HL-60 (cell line): Measurements from ENCODE around the gene UBE2D1.

Experiments used
- DNase-seq, 2 experiments: peaks; one replicate each; pipeline ENCODE4 v3.0.0-alpha.2; 2010 to 2020; ENCODE audit warnings: low read depth in 1 of 2, low spot score in 1 of 2
- H3K27ac ChIP-seq: fragments of 250-450 bp; sonication (Bioruptor Pico); replicated peaks from 2 replicates; pipeline ENCODE4 v1.5.1; 2020; ENCODE audit warnings: mild to moderate bottlenecking, moderate library complexity
- H3K27me3 ChIP-seq: fragments of 250-450 bp; sonication (Bioruptor Pico); 2 replicates; pipeline ENCODE4 v1.5.1; 2021; ENCODE audit warnings: mild to moderate bottlenecking, moderate library complexity; ENCODE audit not compliant: insufficient read depth, poor library complexity, severe bottlenecking
- H3K4me3 ChIP-seq: replicated peaks from 2 replicates; pipeline ENCODE4 v1.5.1; 2011; ENCODE audit warnings: mild to moderate bottlenecking, control low read depth, low read length; ENCODE audit not compliant: insufficient read depth
- CTCF ChIP-seq: IDR thresholded peaks from one replicate; pipeline ENCODE4 v1.5.1; 2011; ENCODE audit warnings: low read length, control low read depth, inconsistent platforms; ENCODE audit not compliant: insufficient read depth
- GABPA ChIP-seq: IDR thresholded peaks from 2 replicates; pipeline ENCODE4 v1.6.1; 2012; ENCODE audit warnings: low read depth
- POLR2AphosphoS5 ChIP-seq: IDR thresholded peaks from 2 replicates; pipeline ENCODE4 v1.6.1; 2012; ENCODE audit warnings: low read depth
- SPI1 ChIP-seq: IDR thresholded peaks from 2 replicates; pipeline ENCODE4 v1.6.1; 2012; ENCODE audit warnings: low read depth, mild to moderate bottlenecking, borderline replicate concordance
- long read RNA-seq: library from polyadenylated mRNA; unstranded; transcript quantifications from one replicate; pipeline ENCODE4 v2.0.0, GENCODE V29; 2020
- TF ChIP-seq, protein P1 (sequence below): IDR thresholded peaks from 2 replicates; pipeline ENCODE4 v1.6.1; 2012; ENCODE audit warnings: low read depth; ENCODE audit not compliant: insufficient replicate concordance

The UBE2D1 gene
- long read RNA-seq, transcript UBE2D1-201 (7 exons, 2,659 nt), result major isoform, 94 of 98 reads
- long read RNA-seq, partial matches to known transcripts, result 1 of 98 reads
- long read RNA-seq, other reads (novel, unspliced or antisense), result 2 of 98 reads

- Histone ChIP-seq H3K27ac (peak within 1 kb of the TSS; percentile 51), H3K27me3 (no peaks in the 10 kb centered on the region), H3K4me3 (peak within 1 kb of the TSS; percentile 96)
- DNase-seq, result peak; percentile 30 to 88
- TF ChIP-seq, protein P1, sequence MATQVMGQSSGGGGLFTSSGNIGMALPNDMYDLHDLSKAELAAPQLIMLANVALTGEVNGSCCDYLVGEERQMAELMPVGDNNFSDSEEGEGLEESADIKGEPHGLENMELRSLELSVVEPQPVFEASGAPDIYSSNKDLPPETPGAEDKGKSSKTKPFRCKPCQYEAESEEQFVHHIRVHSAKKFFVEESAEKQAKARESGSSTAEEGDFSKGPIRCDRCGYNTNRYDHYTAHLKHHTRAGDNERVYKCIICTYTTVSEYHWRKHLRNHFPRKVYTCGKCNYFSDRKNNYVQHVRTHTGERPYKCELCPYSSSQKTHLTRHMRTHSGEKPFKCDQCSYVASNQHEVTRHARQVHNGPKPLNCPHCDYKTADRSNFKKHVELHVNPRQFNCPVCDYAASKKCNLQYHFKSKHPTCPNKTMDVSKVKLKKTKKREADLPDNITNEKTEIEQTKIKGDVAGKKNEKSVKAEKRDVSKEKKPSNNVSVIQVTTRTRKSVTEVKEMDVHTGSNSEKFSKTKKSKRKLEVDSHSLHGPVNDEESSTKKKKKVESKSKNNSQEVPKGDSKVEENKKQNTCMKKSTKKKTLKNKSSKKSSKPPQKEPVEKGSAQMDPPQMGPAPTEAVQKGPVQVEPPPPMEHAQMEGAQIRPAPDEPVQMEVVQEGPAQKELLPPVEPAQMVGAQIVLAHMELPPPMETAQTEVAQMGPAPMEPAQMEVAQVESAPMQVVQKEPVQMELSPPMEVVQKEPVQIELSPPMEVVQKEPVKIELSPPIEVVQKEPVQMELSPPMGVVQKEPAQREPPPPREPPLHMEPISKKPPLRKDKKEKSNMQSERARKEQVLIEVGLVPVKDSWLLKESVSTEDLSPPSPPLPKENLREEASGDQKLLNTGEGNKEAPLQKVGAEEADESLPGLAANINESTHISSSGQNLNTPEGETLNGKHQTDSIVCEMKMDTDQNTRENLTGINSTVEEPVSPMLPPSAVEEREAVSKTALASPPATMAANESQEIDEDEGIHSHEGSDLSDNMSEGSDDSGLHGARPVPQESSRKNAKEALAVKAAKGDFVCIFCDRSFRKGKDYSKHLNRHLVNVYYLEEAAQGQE, result no peak
- TF ChIP-seq POLR2AphosphoS5 (peak; percentile 84), GABPA (0 out of 2 replicates have a peak, but pooled peaks have one; percentile 13), SPI1 (no peak; the same call in 1 of the 2 replicates), CTCF (no peak)
Measured at GRCh38 chr10:58334817-58335305, at the start of gene UBE2D1. TSS of gene UBE2D1 (plus strand) at chr10:58335006. CDS start at chr10:58335202, 196 bp downstream.

DNA sequence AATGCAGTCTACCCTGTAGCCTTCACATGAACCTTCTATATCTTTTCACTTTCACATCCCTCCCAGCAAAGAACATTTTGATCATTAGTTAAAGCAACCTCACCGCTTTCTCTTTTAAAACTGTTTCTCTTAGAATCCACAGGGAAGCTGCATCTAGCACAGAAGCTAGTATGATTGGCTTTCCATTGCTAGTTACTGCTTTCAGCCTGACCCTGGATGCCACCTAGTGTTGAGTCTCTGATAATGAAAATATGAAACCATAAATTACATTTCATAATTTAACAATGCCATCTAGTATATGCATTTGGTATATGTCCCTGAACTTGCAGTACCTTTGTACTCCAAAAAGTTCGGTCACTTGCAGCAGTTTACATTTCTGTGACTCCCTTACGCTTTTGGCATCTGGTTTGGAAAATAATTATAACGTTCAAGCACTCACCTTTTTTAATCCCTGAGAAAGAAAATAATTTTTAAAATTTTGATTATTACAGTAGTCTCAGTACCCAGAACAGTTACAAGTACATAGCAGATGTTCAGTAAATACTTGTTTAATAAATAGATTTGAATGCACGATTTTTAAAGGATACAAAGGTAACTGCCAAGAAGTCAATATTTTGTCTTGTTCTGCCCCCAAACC lies 43.1 kb upstream of the UBE2D1 start:
- TF ChIP-seq CTCF, result peak; percentile 33
- TF ChIP-seq, protein P1, result no peak
- Histone ChIP-seq H3K4me3 (no peak overlapping the region), H3K27ac (no peak overlapping the region), H3K27me3 (no peaks in the 10 kb centered on the region)
- DNase-seq, result peak in 1 of 2 experiments; percentile 52

DNA sequence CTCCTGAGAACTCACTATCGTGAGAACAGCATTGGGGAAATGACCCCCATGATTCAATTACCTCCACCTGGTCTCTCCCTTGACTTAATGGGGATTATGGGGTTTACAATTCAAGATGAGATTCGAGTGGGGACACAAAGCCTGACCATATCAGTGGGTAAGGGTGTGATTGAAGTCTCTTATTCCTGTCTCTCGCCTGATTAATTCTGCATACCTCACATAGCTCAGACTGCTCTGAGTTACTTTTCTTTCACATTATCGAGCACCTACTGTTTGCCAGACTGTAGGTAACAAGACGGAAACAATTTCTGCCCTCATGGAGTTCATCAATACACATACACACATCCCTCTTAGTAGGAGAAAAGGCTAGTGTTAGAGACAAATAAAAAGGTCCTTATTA lies 40.8 kb upstream of the UBE2D1 start:
- Histone ChIP-seq H3K27me3 (no peaks in the 10 kb centered on the region), H3K4me3 (no peak overlapping the region), H3K27ac (no peak overlapping the region)
- TF ChIP-seq GABPA (no peak), SPI1 (no peak), CTCF (no peak), POLR2AphosphoS5 (no peak)
- TF ChIP-seq, protein P1, result no peak
- DNase-seq, result no peak
